ENCODE measurements around the gene CTF1.

CTF1 gene

GRCh38 chr16:30953111-30953510 is 56.7 kb downstream of the CTF1 start:
- no peak for TF ChIP-seq CTCF (IDR thresholded peaks at IDR 0.05)

Data from LNCAP (cell line).